GM21526 (cell line): ENCODE data around the gene DGKQ.
"Not testable (repeated sequence)": the region's sequence is repeated elsewhere in the genome, so short reads cannot be mapped to it uniquely, and the experiment has no call there.

Experiments used
- ATAC-seq: cut with Tn5 transposase; IDR thresholded peaks from one replicate; pipeline ENCODE4 v1.9.1; 2021; ENCODE audit warnings: moderate library complexity; ENCODE audit not compliant: unreplicated experiment, low FRiP score

Gene DGKQ

DNA sequence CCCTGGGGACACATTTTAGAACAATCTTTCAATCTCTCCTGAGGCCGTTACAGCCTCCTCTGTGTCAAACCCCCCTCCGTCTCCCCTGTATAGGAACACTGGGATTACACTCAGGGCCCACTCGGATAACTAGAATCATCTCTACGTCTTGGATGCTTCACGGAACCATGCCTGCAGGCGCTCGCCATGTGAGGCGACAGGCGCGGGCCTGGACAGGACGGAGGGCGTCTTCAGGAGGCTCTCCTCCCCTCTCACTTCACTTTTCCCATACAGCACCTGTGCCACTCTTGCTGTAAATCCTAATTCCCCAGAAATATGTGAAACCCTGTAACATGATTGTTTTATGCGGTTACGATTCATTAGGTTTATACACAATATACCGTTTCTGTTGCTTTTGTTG lies 9.4 kb upstream of the DGKQ start:
- no peak for ATAC-seq

DNA sequence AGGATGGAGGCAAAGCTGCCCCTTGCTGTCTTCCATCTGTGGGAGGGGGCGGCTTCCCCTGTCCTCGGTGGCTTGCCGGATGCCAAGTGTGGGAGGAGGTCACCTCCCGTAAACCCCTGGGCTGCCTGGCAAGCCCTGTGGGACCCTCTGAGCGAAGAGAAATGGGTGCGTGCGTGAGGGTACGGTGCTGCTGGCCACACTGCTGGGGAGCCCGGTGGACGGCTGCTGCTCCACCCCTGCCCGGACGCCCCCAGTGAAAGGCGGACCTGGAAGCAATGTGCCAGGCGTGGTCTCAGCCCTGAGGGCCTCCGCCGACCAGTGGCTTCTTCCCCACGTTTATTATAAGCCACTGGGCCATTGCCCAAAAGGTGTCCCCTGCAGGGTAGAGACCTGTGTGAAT lies 8.9 kb upstream of the DGKQ start:
- ATAC-seq = no peak

DNA sequence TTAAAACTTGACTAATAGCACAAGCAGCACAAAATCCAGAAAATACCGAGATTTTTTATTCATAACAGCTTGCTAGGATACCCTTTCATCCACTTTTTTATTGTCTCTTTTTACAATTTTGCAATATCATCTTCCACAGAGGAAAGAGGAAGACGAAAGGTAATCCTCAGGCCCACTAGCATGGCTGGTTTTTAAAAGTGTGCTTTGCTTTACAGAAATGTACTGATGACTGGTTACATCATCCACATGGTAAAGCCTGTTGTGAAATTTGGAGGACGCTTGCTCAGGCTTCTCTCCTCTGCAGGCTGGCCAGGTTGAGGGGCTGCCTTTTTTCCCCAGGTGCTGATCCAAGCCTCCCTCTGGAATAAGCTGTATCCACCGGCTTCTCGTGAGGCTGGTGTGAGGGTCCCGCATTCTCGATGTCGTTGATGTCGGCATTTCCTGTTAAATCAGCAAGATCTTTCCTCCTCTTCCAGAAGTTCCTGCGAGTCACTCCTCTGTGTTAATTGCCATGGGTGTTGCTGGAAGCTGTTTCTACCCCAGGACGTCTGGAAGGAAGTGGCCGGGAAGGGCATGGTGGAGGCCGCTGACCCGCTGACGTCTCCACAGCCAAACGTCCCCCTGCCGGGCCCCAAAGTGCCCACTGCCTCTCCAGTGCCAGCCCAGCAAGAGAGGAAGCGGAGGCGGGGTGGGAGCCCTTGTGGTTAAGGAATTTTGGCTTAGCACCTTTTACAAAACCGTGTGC lies 5.8 kb upstream of the DGKQ start:
- no peak for ATAC-seq

DNA sequence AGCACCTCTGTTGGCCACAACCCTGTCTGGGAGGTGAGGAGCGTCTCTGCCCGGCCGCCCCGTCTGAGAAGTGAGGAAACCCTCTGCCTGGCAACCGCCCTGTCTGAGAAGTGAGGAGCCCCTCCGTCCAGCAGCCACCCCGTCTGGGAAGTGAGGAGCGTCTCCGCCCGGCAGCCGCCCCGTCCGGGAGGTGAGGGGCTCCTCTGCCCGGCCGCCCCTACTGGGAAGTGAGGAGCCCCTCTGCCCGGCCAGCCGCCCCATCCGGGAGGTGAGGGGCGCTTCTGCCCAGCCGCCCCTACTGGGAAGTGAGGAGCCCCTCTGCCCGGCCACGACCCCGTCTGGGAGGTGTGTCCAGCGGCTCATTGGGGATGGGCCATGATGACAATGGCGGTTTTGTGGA lies 2.6 kb upstream of the DGKQ start:
- ATAC-seq = not testable (repeated sequence)

DNA sequence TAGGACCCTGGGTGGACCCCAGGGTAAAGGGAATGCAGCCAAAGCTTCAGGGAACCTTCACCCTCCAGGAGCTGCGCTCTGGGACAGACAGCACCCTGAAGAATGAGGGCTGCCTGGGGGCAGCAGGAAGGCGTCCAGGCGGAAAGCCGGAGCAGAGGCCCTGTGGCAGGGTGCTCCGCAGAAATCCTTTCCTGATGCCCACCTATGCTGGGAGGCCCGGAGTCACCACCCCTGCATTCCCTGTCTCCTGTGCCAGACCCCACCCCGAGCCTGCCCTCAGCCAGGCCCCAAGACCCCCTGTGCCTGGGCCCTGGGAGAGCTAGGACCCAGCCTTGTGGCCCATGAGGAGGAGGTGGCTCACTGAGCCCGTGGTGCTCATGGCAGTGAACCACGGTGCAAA lies 1.3 kb upstream of the DGKQ start:
- ATAC-seq = no peak

DNA sequence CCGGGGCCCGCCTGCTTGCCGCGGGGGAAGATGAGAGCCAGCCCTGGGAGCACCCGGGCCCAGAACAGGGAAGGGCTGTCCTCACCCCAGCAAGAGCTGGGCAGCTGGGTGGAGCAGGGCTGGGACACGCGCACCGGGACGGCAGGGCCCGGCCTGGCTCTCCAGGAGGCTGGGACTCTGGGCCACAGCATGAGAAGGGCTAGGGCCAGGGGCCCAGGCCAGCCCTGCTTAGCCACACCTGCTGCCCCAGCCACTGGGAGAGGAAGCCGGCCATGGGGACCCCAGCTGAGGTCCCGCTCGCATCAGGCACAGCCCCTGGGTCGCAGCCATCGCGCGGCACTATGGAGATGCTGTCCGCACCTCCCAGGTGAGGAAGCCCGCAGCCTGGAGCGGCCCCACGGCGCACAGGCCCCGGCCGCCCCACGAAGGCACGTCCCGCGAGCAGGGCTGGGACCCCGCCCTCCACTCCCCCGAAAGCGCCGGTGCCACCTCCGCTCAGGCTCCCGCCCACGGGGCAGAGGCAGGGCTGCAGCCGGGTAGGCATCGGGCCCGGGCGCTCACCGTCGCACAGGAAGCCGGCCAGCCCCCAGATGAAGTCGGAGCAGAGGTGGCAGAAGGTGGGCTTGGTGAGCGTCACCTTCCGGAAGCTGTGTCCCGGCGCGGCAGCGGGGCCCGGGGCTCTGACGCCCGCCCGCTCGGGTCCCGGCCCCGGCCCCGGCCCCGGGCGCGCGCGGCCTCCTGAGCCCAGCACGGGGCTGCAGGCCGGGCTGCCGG lies 531 bp downstream of the DGKQ start:
- ATAC-seq = peak; percentile 33

DNA sequence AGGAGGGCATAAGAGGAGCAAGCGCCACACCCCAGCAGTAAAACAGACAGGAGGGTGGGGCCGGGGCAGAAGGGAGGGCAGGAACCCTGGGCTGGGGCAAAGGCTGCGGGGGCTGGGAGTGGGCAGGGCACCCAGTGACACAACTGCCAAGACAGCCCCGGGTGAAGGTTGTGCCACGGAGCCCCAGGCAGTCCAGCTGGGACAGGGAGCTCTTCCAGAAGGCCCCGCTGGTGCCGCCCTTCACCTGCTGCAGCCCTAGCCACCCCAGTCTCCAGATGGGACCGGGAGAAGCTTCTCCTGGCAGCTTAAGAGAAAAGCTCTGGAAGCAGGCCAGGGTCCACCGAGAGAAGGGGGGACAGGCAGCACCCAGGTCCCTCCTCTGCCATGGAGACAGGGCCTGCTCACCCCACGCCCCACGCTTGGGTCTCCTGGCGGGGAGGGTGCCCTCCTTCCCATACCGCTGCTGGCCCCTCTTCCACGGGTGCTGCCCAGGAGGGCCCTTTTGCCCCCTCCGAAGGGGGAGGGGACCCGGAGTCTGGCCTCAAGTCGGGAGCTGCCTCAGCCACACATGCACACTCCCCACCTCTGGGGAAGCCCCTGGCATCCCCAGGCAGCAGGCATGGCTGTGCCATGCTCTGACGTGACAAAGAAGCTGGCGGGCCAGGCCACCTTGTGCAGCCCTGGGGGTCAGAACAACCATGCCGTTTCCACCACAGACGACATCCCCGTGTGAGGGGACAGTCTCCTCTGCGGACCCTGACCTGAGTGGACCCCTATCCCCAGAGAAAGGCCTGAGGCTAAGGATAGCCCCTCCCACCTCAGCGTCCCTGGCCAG lies 1.5 kb downstream of the DGKQ start:
- no peak for ATAC-seq

DNA sequence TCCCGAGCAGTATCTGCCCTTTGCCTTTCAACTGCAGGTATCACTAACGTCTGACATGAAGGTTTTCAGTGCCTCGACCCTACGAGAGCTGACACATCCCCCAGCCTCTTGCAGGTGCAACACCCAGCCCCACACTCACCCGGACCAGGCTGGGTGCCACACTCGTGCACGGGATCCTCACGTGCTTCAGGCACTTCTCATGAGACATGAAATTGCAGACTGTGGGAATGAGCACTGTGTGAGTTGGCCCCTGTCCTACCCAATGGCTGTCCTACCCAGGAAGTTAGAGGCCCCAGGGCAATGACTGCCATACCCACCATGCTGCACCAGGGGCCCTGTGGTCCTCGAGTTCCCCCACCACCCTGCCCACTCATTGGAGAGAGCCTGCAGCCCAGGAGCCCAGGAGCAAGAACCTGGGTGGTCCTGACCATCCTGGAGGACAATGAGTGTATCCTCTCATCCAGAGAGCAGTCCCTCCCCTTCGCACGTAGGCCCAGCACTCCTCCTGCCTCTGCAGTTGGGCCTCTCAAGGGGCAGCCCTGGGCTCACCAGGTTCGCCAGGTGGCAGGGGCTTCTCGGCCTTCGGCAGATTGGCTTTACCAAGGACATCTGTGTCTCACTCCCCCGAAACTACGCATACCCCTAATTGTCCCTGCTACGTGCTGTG lies 2.4 kb downstream of the DGKQ start:
- ATAC-seq = no peak

DNA sequence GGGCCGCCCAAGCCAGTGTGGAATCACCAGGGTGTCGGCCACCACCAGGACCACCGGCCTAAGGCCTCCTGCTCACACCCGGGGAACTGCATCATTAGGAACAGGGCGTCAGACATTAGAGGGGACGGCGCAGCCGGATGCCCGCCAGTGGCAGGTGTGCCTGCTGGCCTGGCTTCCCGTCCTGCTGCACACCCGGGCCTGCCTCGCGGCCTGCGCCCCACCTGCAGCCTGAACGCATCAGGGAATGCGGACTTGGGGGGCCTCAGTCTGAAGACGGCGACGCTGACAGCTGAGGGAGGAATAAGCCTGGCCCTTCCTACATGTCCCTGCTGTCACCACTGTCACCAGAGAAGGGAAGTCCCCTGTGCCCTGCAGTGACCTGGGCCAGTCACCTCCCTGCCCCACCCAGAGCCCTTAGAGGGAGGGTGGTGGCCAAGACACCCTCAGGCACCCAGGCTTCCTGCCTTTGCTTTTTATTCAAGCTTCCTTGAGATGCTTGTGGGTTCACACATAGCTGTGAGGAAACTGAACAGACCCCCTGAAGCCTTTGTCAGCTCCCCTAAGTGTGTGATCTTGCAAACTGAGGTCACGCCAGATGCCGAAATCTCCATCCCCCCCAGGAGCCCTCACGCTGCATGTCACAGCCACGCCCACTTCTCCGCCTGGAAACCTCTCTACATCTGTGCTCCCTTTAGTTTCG lies 3.2 kb downstream of the DGKQ start:
- ATAC-seq = no peak

DNA sequence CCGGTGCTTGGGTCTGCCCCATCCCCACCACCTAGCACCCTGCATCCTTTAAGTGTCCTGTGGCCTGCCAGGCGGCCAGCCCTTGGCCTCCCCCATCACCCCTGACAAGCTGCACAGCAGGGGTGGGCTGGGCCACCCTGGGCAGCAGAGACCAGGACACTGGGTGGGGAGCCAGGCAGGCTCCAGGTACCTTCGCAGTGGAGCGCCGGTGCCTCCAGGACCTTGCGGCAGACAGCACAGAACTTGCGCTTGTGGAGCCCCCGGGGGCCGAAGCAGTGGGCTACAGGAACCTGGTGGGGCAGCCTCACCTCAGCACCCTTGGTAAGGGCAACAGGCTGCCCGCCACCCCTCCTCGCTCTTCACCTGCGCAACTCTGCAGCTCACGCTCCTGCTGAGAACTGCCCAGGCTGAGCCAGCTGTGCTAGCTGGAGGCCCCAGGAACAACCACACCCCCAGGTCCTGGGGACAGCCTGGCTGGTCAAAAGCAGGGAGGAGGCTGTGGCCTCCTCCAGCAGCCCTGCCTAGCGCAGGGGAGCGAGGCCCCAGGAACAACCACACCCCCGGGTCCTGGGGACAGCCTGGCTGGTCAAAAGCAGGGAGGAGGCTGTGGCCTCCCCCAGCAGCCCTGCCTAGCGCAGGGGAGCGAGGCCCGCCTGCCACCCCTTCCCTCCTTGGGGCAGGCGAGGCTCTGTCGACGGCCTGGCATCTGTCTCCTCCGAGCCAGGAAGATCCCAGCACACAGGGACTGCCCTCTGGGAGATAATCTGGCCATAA lies 4.6 kb downstream of the DGKQ start:
- ATAC-seq = no peak

DNA sequence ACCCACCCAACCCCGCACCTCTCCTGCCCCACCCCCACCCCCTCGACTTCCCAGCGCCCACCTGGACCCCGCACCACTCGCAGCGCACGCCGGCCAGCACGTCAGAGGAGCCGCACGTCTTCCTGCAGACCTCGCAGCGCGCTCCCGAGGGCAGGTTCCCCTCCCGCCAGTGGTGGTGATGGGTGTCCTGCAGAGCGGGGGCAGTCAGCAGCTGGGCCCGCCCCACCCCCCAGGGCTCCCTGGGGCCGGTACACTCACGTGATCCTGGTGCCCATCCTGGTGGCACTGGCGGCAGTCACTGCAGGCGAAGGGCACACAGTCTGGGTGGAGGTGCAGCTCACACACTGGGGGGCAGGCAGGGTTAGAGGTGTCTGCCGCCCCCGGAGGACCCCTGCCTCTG lies 5.1 kb downstream of the DGKQ start:
- ATAC-seq = no peak

DNA sequence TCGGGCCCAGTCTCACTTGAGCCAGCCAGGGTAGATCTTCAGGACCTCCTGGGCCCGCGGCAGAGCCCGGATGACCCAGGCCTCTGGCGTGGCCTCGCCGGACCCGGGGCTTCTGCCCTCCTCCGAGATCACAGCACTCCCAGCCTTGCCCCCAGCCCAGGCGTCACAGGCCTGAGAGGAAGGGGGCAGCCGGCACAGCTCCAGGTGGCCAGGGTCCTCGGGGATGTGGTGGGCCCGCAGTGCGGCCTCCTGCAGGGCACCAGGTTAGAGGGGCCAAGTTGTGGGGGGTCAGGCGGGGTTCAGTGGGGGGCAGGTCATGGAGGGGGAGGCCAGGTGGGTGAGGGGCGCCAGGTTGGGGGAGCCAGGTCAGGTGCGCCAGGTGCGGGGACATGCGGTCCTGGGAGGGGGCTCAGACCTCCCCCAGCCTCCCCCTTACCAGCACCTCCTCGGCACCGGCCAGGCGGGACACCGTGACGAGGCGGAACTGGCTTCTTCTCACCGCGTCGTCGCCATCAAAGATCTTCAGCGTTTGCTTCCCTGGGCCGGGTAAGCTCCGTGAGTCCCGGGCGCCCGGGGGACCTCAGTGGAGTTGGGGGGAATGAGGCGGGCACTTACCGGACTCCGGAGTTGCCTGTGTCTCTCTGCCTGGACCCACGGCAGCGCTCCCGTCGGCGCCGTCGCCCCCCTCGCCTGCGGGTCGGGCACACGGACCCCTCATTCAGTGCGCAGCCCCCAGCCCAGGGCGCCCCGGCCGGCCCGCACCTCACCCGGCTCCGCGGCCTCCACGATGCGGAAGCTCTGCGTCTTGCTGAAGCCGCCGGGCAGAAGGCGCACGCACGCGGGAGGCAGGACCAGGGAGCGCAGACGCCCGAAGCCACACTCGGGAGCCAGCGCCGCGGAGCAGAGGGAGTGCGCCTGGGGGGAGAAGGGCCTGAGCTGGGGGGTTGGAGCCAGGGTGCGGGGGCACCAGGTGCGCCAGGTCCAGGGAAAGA lies 6.0 kb downstream of the DGKQ start:
- no peak for ATAC-seq

DNA sequence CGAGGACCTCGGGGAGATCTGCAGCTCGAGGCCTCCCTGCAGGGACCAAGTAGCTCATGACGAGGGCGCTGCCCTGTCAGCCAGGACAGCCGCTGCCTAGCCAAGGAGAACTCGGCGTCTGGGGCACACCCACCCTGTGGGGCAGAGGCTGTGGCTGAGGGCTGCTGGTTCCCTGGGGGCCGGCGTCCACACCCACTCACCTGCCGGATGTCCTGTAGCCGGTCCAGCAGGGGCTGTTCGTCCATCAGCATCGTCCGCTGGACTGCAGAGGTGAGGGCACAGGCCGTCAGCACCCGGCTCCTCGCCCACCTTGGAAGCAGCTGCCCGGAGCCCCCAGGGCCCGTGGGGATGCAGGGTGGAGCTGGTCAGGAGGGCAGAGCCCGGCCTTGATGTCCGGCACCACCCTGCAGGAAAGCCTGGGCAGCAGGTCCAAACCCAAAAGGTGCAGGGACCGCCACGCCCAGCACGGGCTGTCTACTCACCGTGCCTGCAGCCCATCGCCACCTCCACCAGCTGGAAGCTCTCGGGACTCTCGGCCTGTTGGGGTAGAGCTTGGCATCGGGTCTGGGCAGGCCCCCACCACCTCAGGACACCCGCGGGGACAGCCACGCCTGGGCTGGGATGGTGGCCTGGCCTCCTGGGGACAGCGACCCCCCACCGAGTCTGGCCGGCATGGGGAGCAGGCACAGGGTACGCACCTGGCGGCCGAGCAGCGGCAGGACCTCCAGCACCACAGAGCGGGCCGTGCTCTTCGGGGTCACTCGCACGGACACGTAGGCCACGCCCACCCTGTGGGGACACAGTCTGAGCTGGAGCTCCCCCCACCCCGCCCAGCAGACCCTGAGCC lies 6.9 kb downstream of the DGKQ start:
- ATAC-seq = no peak

DNA sequence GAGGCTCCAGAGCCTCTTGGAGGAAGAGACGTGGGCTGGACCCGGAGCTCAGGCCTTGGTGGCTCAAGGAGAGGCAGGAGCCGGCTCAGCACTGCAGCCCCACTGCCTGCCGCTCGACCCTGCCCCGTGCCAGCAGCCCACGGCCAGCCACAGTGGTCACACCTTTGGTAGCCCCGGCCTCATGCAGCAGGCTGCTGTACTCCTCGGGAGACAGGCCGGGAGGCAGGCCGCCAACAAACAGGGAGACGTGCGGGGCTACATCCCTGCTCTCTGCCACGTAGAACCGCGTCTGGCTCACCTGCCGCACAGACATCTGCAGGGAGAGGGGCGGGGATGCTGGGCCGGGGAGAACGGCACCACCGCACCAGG lies 7.6 kb downstream of the DGKQ start:
- ATAC-seq = no peak

DNA sequence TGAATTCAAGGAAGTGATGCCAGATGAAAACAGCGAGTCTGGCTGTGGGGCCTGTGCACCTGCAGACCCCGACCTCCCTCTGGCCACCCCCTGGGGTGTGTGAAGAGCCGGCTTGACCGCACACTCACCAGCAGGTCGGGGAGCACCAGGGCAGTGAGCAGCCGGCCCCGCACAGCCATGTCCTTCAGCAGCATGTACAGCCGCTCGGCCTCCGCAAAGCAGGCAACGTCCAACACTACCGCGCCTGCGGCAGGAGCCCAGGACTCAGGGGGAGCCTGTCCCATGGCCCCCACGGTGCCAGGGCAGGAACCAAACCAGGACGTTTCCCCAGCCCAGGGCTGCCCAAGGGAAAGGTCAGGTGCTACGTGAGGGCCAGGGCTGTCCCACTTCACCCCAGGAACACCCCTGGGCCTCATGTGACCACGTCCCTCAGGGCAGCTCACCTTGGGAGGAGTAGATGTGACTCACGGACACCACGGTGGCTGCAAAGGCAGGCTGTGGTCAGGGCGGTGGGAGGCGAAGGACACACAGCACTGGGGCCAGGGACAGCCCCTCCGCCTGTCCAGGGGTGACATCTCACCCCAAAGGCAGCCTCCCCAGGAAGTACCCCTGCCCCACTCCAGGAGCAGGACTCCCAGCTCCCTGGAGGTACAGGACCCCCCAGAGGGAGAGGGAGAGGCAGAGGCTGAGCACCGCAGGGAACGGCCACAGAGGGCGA lies 8.2 kb downstream of the DGKQ start:
- ATAC-seq = no peak

DNA sequence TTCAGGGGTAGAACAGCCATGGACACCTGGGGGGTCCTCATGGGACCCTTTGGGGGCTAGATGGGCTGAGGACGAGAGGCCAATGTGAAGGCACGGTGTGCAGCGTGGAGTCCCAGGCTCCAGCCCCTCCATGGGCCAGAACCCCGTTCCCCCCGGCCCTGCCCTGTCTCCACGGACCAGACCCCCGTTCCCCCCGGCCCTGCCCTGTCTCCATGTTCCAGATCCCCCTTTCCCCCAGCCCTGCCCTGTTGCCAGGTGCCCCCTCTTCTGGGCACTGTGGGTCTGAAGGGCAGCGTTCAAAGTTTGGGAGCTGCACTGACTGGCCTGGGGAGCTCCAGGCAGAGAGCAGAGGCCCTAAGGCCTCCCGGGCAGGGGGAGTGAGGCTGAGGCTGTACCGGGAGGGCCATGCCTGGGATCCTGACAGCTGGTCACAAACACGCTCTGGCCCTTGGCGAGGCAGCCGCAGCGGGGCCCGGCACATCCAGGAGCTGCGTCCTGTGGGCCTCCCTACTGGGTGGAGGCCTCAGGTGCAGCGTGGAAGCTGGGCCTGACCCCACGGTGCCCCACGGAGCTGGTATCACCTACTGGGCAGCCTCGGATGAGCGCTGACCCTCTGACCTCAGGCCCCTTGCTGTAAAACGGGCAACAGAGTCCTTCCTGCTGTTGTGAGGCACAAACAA lies 8.9 kb downstream of the DGKQ start:
- ATAC-seq = no peak
